Measurements from ENCODE around the gene PHC2. TPM values are rescaled to one million over a fixed set of nuclear protein-coding genes. Genes with fewer than 3 reads are reported as not detected.

The PHC2 gene
- total RNA-seq, 4 donors from 2014 or later, result 118 to 164 (median 139) TPM

DNA sequence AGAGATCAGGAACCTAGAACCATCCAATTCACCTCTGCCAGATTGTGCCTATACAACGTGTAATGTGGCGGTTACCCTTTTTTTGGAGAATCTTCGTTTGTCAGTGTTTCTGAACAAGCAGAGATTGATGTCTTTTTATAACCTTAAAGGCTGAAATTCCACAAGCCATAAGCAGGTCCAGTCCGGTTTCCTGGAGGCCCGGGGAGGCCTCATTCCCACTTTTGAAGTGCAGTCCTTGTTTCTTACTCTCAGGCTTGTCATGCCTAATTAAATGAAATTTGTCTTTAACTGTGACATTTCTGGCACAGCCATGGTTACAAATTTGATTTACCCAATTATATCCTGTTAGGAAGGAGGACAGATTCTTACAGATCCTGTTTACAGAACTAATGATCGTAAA is 146.8 kb downstream of the PHC2 start:
- TF ChIP-seq, protein P1, sequence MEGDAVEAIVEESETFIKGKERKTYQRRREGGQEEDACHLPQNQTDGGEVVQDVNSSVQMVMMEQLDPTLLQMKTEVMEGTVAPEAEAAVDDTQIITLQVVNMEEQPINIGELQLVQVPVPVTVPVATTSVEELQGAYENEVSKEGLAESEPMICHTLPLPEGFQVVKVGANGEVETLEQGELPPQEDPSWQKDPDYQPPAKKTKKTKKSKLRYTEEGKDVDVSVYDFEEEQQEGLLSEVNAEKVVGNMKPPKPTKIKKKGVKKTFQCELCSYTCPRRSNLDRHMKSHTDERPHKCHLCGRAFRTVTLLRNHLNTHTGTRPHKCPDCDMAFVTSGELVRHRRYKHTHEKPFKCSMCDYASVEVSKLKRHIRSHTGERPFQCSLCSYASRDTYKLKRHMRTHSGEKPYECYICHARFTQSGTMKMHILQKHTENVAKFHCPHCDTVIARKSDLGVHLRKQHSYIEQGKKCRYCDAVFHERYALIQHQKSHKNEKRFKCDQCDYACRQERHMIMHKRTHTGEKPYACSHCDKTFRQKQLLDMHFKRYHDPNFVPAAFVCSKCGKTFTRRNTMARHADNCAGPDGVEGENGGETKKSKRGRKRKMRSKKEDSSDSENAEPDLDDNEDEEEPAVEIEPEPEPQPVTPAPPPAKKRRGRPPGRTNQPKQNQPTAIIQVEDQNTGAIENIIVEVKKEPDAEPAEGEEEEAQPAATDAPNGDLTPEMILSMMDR (IDR thresholded peaks at IDR 0.05; ENCODE audit: low read depth), result no peak

DNA sequence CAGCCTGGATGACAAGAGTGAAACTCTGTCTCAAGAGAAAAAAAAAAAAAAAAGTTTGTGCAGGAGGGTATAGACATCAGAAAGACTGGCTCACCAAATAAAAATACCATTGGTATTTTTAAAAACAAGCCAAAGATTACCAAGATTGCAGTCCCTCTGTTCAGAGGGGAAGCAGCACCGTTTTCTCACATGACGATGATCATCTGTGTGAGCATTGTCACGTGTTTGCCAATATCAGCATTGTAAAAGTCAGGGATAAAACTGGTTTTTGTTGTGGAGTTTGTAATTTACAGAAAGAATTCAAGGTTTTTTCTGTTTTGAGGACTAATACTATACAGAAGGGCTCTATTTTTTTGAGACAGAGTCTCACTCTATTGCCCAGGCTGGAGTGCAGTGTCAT is 148.1 kb downstream of the PHC2 start:
- TF ChIP-seq, protein P1 (IDR thresholded peaks at IDR 0.05; ENCODE audit: low read depth), result no peak

DNA sequence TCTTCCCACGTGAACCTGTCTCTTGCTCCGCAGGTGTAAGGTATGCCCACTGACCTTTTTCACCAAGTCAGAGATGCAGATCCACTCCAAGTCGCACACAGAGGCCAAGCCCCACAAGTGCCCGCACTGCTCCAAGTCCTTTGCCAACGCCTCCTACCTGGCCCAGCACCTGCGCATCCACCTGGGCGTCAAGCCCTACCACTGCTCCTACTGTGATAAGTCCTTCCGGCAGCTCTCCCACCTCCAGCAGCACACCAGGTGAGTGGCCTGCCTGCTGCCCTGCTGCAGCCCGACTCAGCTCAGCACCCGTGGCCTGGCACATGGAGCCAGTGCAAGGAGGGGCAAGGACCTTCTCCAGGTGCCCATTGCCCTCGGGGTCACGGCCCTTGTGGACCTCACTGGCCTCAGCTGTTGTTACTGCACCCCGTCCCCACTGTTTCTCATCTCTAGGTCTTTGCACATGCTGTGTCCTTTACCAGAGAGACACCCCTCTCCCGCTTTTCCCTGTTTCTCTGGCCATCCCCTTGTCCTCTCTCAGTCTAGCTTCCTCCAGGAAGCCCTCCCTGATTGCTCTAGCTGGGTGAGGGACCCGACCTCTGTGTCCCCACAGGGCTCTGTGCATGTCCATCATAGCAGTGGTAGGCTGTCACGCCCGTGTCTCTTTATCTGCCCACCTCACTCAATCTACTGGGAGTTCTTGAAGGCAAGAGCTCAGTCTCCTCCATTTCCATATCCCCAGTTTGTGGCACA is 149.2 kb downstream of the PHC2 start:
- TF ChIP-seq, protein P1 (IDR thresholded peaks at IDR 0.05; ENCODE audit: low read depth), result no peak

DNA sequence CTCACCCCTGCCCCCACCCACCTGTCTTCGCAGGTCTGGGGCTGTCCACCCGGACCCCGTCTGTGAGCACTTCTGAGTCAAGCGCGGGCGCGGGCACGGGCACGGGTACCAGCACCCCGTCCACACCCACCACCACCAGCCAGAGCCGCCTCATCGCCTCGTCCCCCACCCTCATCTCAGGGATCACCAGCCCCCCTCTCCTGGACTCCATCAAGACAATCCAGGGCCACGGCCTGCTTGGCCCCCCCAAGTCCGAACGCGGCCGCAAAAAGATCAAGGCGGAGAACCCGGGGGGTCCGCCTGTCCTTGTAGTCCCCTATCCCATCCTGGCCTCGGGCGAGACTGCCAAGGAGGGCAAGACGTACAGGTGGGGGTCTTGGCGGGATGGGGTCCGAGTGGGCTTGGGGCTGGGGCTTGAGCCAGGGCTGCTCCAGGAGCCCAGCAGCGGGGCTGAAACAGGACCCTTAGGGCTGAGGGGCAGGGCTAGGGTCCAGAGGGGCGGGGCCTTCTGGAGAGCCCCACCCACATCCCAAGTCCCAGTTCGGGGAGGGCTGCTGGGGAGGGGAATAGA is 150.7 kb downstream of the PHC2 start:
- TF ChIP-seq, protein P1 (IDR thresholded peaks at IDR 0.05; ENCODE audit: low read depth), result no peak

DNA sequence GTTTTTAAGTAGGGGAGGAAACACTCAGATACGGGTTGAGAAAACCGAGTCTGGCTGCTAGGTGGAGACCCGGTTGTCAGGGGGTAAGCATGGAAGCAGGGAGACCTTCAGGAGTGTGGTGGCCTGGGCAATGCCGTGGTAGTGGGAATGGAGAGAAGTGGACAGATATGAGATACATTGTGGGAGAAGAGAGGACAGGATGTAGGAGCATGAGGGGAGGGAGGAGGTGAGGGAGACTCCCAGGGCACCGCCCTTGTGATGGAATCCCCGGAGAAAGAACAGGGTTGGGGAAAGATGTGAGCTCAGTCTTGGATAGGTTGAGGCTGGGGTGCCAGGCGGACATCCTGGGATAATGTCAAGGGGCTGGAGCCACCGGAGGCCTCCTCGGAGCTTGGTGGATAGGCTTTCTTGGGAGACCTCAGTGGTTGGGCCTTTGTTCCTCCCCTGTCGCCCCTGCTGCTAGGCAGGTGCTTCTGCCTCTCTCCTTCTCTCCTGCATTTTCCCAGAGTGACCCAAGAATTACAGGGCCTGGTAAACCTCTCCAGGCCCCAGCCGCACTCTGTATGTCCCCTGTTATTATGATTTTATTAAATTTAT is 153.3 kb downstream of the PHC2 start:
- TF ChIP-seq, protein P1 (IDR thresholded peaks at IDR 0.05; ENCODE audit: low read depth), result no peak

DNA sequence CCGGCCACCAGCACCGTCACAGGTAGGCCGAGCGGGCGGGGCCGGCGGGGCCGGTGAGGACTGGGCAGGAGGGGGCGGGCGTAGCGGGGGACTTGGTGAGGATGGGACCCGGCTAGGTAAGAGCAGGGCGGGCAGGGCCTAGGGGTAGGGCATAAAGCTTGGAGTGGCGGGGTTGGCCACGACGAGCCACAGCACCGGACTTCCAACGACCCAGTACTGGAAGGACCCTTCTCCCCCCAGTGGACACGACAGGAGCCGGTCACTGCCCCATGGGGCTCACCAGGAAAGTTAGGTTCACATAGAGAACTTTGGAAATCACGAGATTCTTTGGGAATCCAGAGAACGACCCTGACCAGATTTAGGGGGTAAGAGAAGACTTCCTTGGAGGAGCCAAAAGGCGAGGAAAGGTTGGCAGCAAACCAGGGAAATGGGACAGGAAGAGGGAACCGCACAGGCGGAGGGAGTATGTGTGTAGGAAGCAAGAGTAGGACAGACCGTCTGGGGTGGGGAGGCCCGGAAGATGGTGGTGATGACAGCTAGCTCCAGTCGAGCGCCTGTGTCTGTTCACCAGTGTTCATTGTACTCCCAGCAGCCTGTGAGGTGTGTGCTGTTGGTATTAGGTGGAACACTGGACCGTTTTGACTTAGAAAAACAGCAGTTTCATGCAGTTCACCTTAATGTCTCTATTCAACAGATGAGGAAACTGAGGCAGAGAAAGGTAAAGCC is 154.2 kb downstream of the PHC2 start:
- TF ChIP-seq, protein P1 (IDR thresholded peaks at IDR 0.05; ENCODE audit: low read depth), result no peak

Measured in subcutaneous adipose tissue (tissue), 4 donors.